ENCODE data around the gene PAK6.

DNA sequence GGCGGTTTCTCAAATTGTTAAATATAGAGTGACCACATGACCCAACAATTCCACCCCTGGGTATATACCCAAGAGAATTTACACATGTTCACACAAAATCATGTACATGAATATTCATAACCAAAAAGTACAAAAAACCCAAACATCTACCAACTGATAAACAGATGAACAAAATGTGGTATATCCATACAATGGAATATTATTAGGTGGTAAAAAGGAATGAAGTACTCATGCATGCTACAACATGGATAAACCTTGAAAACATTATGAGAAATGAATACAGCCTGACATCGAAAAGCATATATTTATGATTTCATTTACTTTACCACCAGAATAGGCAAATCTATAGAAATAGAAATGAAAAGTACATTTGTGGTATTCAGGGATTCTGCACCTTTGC lies 61.5 kb downstream of the PAK6 start:
- TF ChIP-seq, protein P1, sequence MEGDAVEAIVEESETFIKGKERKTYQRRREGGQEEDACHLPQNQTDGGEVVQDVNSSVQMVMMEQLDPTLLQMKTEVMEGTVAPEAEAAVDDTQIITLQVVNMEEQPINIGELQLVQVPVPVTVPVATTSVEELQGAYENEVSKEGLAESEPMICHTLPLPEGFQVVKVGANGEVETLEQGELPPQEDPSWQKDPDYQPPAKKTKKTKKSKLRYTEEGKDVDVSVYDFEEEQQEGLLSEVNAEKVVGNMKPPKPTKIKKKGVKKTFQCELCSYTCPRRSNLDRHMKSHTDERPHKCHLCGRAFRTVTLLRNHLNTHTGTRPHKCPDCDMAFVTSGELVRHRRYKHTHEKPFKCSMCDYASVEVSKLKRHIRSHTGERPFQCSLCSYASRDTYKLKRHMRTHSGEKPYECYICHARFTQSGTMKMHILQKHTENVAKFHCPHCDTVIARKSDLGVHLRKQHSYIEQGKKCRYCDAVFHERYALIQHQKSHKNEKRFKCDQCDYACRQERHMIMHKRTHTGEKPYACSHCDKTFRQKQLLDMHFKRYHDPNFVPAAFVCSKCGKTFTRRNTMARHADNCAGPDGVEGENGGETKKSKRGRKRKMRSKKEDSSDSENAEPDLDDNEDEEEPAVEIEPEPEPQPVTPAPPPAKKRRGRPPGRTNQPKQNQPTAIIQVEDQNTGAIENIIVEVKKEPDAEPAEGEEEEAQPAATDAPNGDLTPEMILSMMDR (IDR thresholded peaks at IDR 0.05; ENCODE audit: low read depth, low read length) = no peak
- no peak for TF ChIP-seq EZH2phosphoT487 (IDR thresholded peaks at IDR 0.05; ENCODE audit: low read depth)
